ENCODE results near the gene SMOC2. TPM values are rescaled to one million over a fixed set of nuclear protein-coding genes. Genes with fewer than 3 reads are reported as not detected.

The SMOC2 gene
- total RNA-seq, 1 donor: not detected

DNA sequence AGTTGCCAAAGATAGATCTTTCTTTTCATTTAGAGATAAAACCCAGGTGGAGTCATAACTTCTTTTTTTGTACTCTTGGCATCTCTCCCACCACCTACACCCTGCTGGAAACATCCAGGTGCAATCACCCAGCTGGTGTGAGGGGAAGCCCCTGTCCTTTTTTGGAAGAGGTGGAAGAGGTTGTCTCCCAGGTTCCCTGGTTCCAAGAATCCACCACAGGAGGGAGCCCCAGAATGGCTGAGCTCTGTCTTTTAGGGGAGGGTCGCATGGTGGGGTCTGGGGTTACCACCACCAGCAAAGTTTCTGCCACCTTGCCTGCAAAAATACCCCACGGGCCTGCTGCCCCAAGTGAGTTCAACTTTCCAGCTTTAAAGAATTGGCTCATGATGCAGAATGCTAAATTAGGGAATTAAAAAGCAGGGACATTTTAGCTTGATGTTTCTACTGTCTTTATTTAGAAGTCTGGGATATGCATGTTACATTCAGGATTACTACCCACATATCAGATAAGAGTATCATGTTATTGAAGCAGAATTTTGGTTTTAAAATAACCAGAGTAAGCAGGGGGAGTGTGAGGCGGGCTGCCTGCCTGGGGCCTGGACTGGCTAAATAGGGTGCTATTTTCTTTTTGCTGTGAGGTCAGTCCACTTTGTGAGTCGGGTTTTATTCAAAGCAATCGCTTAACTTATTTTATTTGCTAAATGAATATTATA lies 11.0 kb downstream of the SMOC2 start:
- no peak overlapping the region for H3K4me3 ChIP-seq (ENCODE audit: low read depth, low read length)
- DNase-seq (ENCODE audit: low read depth): no peak
- TF ChIP-seq, protein P1, sequence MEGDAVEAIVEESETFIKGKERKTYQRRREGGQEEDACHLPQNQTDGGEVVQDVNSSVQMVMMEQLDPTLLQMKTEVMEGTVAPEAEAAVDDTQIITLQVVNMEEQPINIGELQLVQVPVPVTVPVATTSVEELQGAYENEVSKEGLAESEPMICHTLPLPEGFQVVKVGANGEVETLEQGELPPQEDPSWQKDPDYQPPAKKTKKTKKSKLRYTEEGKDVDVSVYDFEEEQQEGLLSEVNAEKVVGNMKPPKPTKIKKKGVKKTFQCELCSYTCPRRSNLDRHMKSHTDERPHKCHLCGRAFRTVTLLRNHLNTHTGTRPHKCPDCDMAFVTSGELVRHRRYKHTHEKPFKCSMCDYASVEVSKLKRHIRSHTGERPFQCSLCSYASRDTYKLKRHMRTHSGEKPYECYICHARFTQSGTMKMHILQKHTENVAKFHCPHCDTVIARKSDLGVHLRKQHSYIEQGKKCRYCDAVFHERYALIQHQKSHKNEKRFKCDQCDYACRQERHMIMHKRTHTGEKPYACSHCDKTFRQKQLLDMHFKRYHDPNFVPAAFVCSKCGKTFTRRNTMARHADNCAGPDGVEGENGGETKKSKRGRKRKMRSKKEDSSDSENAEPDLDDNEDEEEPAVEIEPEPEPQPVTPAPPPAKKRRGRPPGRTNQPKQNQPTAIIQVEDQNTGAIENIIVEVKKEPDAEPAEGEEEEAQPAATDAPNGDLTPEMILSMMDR (IDR thresholded peaks at IDR 0.05; ENCODE audit: insufficient read depth, low read depth, low read length): peak; percentile 1

DNA sequence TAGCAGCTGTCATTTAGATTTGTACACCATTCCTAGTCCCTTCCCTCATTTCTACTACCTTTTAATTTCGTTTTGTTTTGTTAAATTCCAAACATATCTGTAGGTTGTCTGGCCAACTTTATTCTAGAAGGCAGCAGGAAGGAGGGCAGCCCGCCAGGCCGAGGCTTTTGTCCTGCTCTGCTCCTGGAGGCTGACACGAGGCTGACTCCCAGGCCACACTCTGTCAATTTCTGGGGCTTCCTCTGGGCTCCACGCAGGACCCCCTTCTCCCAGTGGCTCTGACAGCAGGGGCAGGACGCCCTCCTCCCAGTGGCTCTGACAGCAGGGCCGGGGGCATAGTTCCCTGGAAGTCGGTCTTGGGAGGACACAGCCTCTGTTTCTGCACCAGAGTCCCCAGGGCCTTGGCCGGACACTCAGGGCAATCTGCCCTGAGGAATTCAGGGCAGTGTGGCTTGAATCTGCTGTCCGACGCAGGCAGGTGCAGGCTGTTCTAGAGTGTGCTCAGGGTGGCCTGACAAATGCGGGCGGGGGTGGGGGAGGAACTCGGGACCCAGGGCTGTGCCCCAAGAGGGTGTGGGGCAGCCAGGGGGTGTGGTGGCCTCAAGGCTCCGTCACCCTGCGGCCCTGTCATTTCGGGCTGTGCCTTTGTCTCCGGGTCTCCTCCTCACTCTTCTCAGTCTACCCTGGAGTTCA lies 11.8 kb downstream of the SMOC2 start:
- TF ChIP-seq, protein P1 (IDR thresholded peaks at IDR 0.05; ENCODE audit: insufficient read depth, low read depth, low read length): no peak
- no peak for DNase-seq (ENCODE audit: low read depth)
- no peak overlapping the region for H3K4me3 ChIP-seq (ENCODE audit: low read depth, low read length)

DNA sequence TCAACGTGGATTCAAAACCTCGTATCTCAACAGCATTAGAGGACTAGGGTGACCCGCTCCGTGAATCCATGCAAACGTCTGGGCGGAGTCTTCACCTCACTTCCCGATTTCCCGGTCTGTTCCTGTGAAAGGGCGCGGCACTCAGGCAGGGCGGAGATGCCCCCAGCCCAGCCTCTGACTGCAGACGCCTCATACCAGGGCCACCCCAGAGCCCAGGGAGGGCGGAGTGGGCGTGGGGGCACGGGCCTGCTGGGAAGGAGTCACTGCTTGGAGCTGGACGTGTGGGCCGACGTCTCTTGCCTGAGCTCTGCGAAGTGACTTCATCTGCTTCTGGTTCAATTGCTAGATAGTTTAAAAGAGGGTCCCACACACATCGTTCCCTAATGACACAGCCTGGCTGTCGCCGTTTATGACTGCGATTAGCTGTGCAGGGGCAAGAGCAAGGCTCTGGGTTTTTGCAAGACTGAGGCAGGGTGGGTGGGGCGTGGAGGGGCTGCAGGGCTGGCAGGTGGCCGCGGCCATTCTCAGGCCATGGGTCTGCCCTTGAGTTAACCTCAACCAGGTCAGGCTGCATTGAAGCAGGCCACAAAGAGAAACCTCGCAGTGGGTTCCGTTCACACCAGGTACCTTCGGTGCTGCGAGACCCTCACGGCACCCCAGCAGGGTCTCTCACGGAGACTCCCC lies 15.0 kb downstream of the SMOC2 start:
- H3K4me3 ChIP-seq (ENCODE audit: low read depth, low read length): no peak overlapping the region
- TF ChIP-seq, protein P1 (IDR thresholded peaks at IDR 0.05; ENCODE audit: insufficient read depth, low read depth, low read length): no peak
- DNase-seq (ENCODE audit: low read depth): no peak

DNA sequence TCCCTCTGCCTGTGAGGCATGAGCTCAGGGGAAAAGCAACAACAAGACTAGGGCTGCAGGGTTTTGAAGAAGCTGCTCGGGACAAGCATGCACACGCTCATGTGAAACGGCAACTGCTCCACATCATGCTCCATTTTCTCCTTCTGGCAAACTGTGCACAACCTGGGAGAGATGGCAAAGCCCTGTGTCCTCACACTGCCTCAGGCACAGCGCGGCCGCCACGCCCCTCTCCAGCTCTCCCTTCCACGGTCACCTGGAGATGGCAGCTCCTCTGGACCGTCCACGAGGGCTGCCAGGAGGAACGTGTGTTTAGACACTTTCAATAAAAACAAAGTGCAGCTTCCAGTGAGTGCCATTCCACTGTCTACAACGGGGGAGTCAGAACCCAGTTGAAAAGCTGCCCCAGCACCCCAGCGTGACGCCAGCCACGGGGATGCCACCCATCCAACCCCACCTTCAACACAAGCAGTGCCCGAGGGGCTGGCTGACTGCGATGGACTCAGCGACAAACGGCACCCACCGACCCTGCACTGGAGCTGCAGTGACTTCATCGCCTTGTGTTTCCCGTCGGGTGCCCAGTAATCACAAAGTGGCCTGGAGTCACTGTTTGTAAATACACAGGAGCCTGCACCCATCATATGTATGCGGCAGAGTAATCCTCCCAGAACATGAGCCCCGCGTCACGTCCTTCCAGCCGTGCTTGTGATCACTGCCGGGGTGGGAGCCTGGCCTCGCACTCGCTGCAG lies 16.1 kb downstream of the SMOC2 start:
- H3K4me3 ChIP-seq (ENCODE audit: low read depth, low read length): no peak overlapping the region
- TF ChIP-seq, protein P1 (IDR thresholded peaks at IDR 0.05; ENCODE audit: insufficient read depth, low read depth, low read length): no peak
- no peak for DNase-seq (ENCODE audit: low read depth)

DNA sequence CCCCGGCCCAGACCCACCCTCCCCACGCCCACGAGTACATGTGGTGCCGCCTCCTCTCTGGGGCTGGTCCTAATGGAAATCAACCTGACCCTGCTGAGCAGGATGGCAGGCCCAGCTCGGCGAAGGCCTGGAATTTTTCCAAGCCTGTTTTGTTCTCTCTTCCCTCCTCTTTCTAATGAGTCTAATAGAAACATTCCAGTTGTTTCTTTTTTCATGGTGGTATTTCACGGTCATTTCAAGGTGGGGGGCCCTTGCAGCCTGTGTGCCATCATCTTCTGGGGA lies 16.6 kb downstream of the SMOC2 start:
- DNase-seq (ENCODE audit: low read depth): no peak
- TF ChIP-seq, protein P1 (IDR thresholded peaks at IDR 0.05; ENCODE audit: insufficient read depth, low read depth, low read length): no peak
- no peak overlapping the region for H3K4me3 ChIP-seq (ENCODE audit: low read depth, low read length)

DNA sequence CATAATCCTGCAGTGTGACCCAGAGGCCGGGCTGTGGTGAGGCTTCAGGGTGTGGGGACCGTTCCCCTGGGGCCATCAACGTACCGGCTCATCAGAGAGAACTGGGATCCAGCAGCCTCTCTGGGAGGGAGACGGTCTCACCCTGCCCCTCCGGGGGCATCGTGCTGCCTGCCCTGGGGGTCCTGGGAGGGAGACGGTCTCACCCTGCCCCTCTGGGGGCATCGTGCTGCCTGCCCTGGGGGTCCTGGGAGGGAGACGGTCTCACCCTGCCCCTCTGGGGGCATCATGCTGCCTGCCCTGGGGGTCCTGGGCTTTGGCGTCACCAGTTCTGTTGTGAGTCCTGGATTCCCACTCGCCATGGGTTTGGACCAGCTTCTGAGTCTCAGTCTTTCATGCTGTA lies 17.1 kb downstream of the SMOC2 start:
- DNase-seq (ENCODE audit: low read depth): no peak
- TF ChIP-seq, protein P1 (IDR thresholded peaks at IDR 0.05; ENCODE audit: insufficient read depth, low read depth, low read length): no peak
- no peak overlapping the region for H3K4me3 ChIP-seq (ENCODE audit: low read depth, low read length)

All from fibroblast of villous mesenchyme (primary cell).